ENCODE results near the gene GNG4. TPM values are rescaled to one million over a fixed set of nuclear protein-coding genes. Genes with fewer than 3 reads are reported as not detected.

Gene GNG4
- total RNA-seq, 1 experiment from 2014 or later, result 34.4 TPM

DNA sequence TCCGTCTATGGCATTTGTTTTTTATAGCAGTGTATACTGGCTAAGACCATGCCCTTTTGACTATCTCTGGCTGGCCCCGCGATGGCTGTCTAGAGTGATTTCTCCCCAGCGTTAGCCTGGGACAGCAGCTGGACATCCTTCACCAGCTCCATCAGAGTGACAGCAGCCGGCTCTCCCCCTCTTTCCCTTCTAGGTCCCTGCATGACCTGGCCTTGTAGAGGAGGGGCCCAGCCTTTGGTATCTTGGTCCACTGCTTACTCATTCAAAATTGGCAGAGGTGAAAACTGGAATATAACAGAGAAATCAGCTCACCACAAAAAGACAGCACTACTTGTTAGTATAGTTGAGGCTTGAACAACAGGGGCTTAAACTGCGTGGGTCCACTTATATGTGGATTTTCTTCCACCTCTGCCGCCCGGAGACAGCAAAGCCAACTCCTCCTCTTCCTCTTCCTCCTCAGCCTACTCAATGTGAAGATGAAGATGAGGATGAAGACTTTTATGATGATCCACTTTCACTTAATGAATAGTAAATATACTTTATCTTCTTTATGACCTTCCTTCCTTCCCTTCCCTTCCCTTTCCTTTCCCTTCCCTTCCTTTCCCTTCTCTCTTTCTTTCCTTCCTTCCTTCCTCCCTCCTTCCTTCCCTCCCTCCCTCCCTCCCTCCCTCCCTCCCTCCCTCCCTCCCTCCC, 116.0 kb downstream of the GNG4 start:
- no peaks in the 10 kb centered on the region for H4K20me1 ChIP-seq (ENCODE audit: control insufficient read depth, insufficient read depth, insufficient read length)
- no CpG with 5 or more reads among the region's 8 CpGs for WGBS (ENCODE audit: extremely low coverage, insufficient read length, low lambda C conversion rate)
- H3K4me3 Mint-ChIP-seq, result no peak overlapping the region
- H3K27me3 ChIP-seq (ENCODE audit: insufficient read depth, low read length), result no peaks in the 10 kb centered on the region
- no peak overlapping the region for H2BK12ac ChIP-seq (ENCODE audit: insufficient read length, low read depth, low read length)
- no peak for DNase-seq
- no peak overlapping the region for H4K8ac ChIP-seq (replicated peaks; ENCODE audit: insufficient read length, low read depth, low read length)
- H3K4me1 Mint-ChIP-seq, result no peaks in the 10 kb centered on the region
- H3K18ac ChIP-seq (ENCODE audit: insufficient read length, low read depth, low read length), result no peak overlapping the region
- TF ChIP-seq, protein P1, sequence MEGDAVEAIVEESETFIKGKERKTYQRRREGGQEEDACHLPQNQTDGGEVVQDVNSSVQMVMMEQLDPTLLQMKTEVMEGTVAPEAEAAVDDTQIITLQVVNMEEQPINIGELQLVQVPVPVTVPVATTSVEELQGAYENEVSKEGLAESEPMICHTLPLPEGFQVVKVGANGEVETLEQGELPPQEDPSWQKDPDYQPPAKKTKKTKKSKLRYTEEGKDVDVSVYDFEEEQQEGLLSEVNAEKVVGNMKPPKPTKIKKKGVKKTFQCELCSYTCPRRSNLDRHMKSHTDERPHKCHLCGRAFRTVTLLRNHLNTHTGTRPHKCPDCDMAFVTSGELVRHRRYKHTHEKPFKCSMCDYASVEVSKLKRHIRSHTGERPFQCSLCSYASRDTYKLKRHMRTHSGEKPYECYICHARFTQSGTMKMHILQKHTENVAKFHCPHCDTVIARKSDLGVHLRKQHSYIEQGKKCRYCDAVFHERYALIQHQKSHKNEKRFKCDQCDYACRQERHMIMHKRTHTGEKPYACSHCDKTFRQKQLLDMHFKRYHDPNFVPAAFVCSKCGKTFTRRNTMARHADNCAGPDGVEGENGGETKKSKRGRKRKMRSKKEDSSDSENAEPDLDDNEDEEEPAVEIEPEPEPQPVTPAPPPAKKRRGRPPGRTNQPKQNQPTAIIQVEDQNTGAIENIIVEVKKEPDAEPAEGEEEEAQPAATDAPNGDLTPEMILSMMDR (conservative IDR thresholded peaks at IDR 0.05), result no peak
- H3K4me2 ChIP-seq (ENCODE audit: insufficient read depth, insufficient read length, low read length), result no peak overlapping the region
- no peak overlapping the region for H3K27ac Mint-ChIP-seq
- no peak overlapping the region for H3K4ac ChIP-seq (ENCODE audit: low read depth, low read length)
- no peak overlapping the region for H4K91ac ChIP-seq (ENCODE audit: insufficient read length, low read depth, low read length)
- no peaks in the 10 kb centered on the region for H3K9me3 ChIP-seq (ENCODE audit: control insufficient read depth, low read depth, low read length)
- no peaks in the 10 kb centered on the region for H3K36me3 Mint-ChIP-seq (ENCODE audit: insufficient read depth in 1 of 3, low read depth in 3 of 3)
- no peak overlapping the region for H3T11ph ChIP-seq (ENCODE audit: low read length)
- H2BK15ac ChIP-seq (ENCODE audit: low read depth, low read length), result no peak overlapping the region
- H2BK5ac ChIP-seq (ENCODE audit: insufficient read length, low read length), result no peak overlapping the region
- H4K5ac ChIP-seq (ENCODE audit: insufficient read length, low read depth, low read length), result no peak overlapping the region
- no peak overlapping the region for H2BK20ac ChIP-seq (ENCODE audit: low read depth, low read length, poor library complexity, severe bottlenecking)
- no peak overlapping the region for H2AFZ ChIP-seq (ENCODE audit: low read length)
- no peaks in the 10 kb centered on the region for H3K79me1 ChIP-seq (ENCODE audit: insufficient read depth, low read depth, low read length, poor library complexity, severe bottlenecking)
- no peaks in the 10 kb centered on the region for H3K79me2 ChIP-seq (ENCODE audit: insufficient read depth, low read length)
- H3K23me2 ChIP-seq (ENCODE audit: insufficient read length, low read depth, low read length, poor library complexity, severe bottlenecking), result no peaks in the 10 kb centered on the region
- H3K27ac ChIP-seq (ENCODE audit: insufficient read length, low read depth, low read length), result no peak overlapping the region
- no peaks in the 10 kb centered on the region for H3K9me3 Mint-ChIP-seq
- H3K23ac ChIP-seq (ENCODE audit: insufficient read length, low read depth, low read length), result no peak overlapping the region
- no peak overlapping the region for H3K14ac ChIP-seq (ENCODE audit: insufficient read depth, low read length)
- no peak overlapping the region for H2BK120ac ChIP-seq (ENCODE audit: low read depth, low read length, poor library complexity, severe bottlenecking)
- no peak overlapping the region for H2AK5ac ChIP-seq (ENCODE audit: insufficient read length, low read length)
- no peaks in the 10 kb centered on the region for H3K27me3 Mint-ChIP-seq (ENCODE audit: low read depth)
- H3K9ac ChIP-seq (ENCODE audit: extremely low read depth, insufficient read length, low read length), result no peak overlapping the region
- H3K4me1 ChIP-seq (ENCODE audit: insufficient read depth, low read length), result no peaks in the 10 kb centered on the region
- no peak overlapping the region for H3K56ac ChIP-seq (ENCODE audit: insufficient read length, low read depth, low read length)
